ENCODE data around the gene ORC5. TPM values are rescaled to one million over a fixed set of nuclear protein-coding genes. Genes with fewer than 3 reads are reported as not detected.

The ORC5 gene
- polyA plus RNA-seq, 3 donors: 2.8 to 7.9 (median 7.0) TPM

- H3K27ac Mint-ChIP-seq: peak overlapping the region in 1 of 7 donors; percentile 56
- H3K36me3 ChIP-seq (replicated peaks in 1 of 2; ENCODE audit: control insufficient read depth in 1 of 2, insufficient read depth in 2 of 2, low read length in 2 of 2): peaks cover 13 to 19% of the 10 kb centered on the region in 2 donors
- H3K4me1 ChIP-seq (ENCODE audit: control insufficient read depth in 1 of 2, insufficient read depth in 2 of 2, low read length in 2 of 2): no peaks in the 10 kb centered on the region
- H2AFZ ChIP-seq (ENCODE audit: insufficient read depth, low read depth, low read length, poor library complexity, severe bottlenecking): no peak overlapping the region
- no peak overlapping the region for H3K4me3 Mint-ChIP-seq
- H3K79me2 ChIP-seq (ENCODE audit: insufficient read depth, low read length): no peaks in the 10 kb centered on the region
- H3K27me3 ChIP-seq (ENCODE audit: control insufficient read depth in 2 of 2, insufficient read depth in 2 of 2, low read length in 2 of 2): no peaks in the 10 kb centered on the region
- H3K9me3 Mint-ChIP-seq: peaks cover 0 to 17% (median 8%) of the 10 kb centered on the region in 7 donors
- no peak overlapping the region for H3K27ac ChIP-seq (ENCODE audit: low read depth in 1 of 2, low read length in 2 of 2)
- H4K20me1 ChIP-seq (ENCODE audit: insufficient read depth, low read length): no peaks in the 10 kb centered on the region
- TF ChIP-seq CTCF (IDR thresholded peaks at IDR 0.05): no peak
- intact Hi-C loops (cut with micrococcal nuclease): no loop called here
- H3K4me3 ChIP-seq (replicated peaks in 1 of 3; ENCODE audit: low read depth in 2 of 3, low read length in 3 of 3): no peak overlapping the region
- no peak overlapping the region for H3K9ac ChIP-seq (ENCODE audit: insufficient read depth, low read length, poor library complexity, severe bottlenecking)
- H3K27me3 Mint-ChIP-seq (ENCODE audit: low read depth in 3 of 3): no peaks in the 10 kb centered on the region
- peaks cover 28 to 49% of the 10 kb centered on the region in 2 donors for H3K36me3 Mint-ChIP-seq
- no peak for DNase-seq
- H3K4me1 Mint-ChIP-seq: no peaks in the 10 kb centered on the region
- H3K4me2 ChIP-seq (replicated peaks; ENCODE audit: extremely low read depth, low read length, poor library complexity, severe bottlenecking): no peak overlapping the region
- no CpG with 5 or more reads among the region's 2 CpGs for WGBS (ENCODE audit: insufficient coverage)
- peaks cover 0 to 6% of the 10 kb centered on the region in 2 donors for H3K9me3 ChIP-seq (replicated peaks in 1 of 2; ENCODE audit: control insufficient read depth in 1 of 2, insufficient read depth in 1 of 2, low read length in 2 of 2)
Observed at GRCh38 chr7:104174798-104175197, 33.0 kb downstream of the ORC5 start.

GRCh38 chr7:104162081-104162480 lies 45.7 kb downstream of the ORC5 start:
- H3K27ac ChIP-seq (ENCODE audit: low read depth in 1 of 2, low read length in 2 of 2): no peak overlapping the region
- no peaks in the 10 kb centered on the region for H3K27me3 ChIP-seq (ENCODE audit: control insufficient read depth in 2 of 2, insufficient read depth in 2 of 2, low read length in 2 of 2)
- no peak overlapping the region for H3K4me3 Mint-ChIP-seq
- no peak for DNase-seq
- 94% methylated on average over 2 of the region's 6 CpGs for WGBS (ENCODE audit: insufficient coverage)
- intact Hi-C loops (cut with micrococcal nuclease): no loop called here
- no peaks in the 10 kb centered on the region for H3K4me1 ChIP-seq (ENCODE audit: control insufficient read depth in 1 of 2, insufficient read depth in 2 of 2, low read length in 2 of 2)
- no peaks in the 10 kb centered on the region for H4K20me1 ChIP-seq (ENCODE audit: insufficient read depth, low read length)
- H3K36me3 Mint-ChIP-seq: peaks cover 49 to 52% of the 10 kb centered on the region in 2 donors
- TF ChIP-seq CTCF (IDR thresholded peaks at IDR 0.05): no peak
- no peaks in the 10 kb centered on the region for H3K9me3 ChIP-seq (replicated peaks in 1 of 2; ENCODE audit: control insufficient read depth in 1 of 2, insufficient read depth in 1 of 2, low read length in 2 of 2)
- no peak overlapping the region for H2AFZ ChIP-seq (ENCODE audit: insufficient read depth, low read depth, low read length, poor library complexity, severe bottlenecking)
- no peak overlapping the region for H3K4me2 ChIP-seq (replicated peaks; ENCODE audit: extremely low read depth, low read length, poor library complexity, severe bottlenecking)
- no peaks in the 10 kb centered on the region for H3K9me3 Mint-ChIP-seq
- H3K79me2 ChIP-seq (ENCODE audit: insufficient read depth, low read length): no peaks in the 10 kb centered on the region
- H3K27me3 Mint-ChIP-seq (ENCODE audit: low read depth in 3 of 3): no peaks in the 10 kb centered on the region
- H3K36me3 ChIP-seq (replicated peaks in 1 of 2; ENCODE audit: control insufficient read depth in 1 of 2, insufficient read depth in 2 of 2, low read length in 2 of 2): peaks cover 28 to 59% of the 10 kb centered on the region in 2 donors
- no peak overlapping the region for H3K9ac ChIP-seq (ENCODE audit: insufficient read depth, low read length, poor library complexity, severe bottlenecking)
- no peak overlapping the region for H3K4me3 ChIP-seq (replicated peaks in 1 of 3; ENCODE audit: low read depth in 2 of 3, low read length in 3 of 3)
- H3K27ac Mint-ChIP-seq: no peak overlapping the region
- no peaks in the 10 kb centered on the region for H3K4me1 Mint-ChIP-seq
